ENCODE measurements around the gene MNDA. TPM values are rescaled to one million over a fixed set of nuclear protein-coding genes. Genes with fewer than 3 reads are reported as not detected.

The MNDA gene
- polyA plus RNA-seq, 1 donor = 3.6 TPM

Other genes starting within 250 kb of the MNDA start
- gene OR10Z1, start 226.1 kb upstream of the MNDA start, polyA plus RNA-seq = 0.12 TPM
- gene SPTA1, start 144.6 kb upstream of the MNDA start, polyA plus RNA-seq = 3.7 TPM
- not detected for gene OR6K2, start 130.7 kb upstream of the MNDA start, polyA plus RNA-seq
- not detected for gene OR6K3, start 110.6 kb upstream of the MNDA start, polyA plus RNA-seq
- not detected for gene OR6K6, start 76.6 kb upstream of the MNDA start, polyA plus RNA-seq
- gene OR6N1, start 59.2 kb upstream of the MNDA start, polyA plus RNA-seq = not detected
- gene OR6N2, start 50.1 kb upstream of the MNDA start, polyA plus RNA-seq = not detected
- 1.5 TPM for gene PYHIN1, start 100.2 kb downstream of the MNDA start, polyA plus RNA-seq
- 56.5 TPM for gene IFI16, start 178.6 kb downstream of the MNDA start, polyA plus RNA-seq
- 0.93 TPM for gene AIM2, start 245.4 kb downstream of the MNDA start, polyA plus RNA-seq

Measured in large intestine (tissue), 1 donor.